Breast epithelium (tissue), 4 donors: ENCODE measurements around the gene SYT3. TPM values are rescaled to one million over a fixed set of nuclear protein-coding genes. Genes with fewer than 3 reads are reported as not detected.

Experiments
- DNase-seq, 2 donors: peaks; one replicate each; pipeline ENCODE4 v3.0.0-alpha.2; 2019; ENCODE audit warnings: low spot score in 2 of 2
- H3K27ac ChIP-seq, 2 donors: fragments of 200-600 bp; sonication (generic) in 1 of 2; one replicate each; pipeline ENCODE4 v1.5.1; 2016 to 2019; ENCODE audit warnings: mild to moderate bottlenecking in 1 of 2
- H3K27me3 ChIP-seq, 2 donors: fragments of 200-600 bp; sonication (generic) in 1 of 2; one replicate each; pipeline versions ENCODE4 v1.5.1 to v1.6.0; 2017 to 2019; ENCODE audit warnings: control low read depth in 1 of 2, mild to moderate bottlenecking in 1 of 2
- H3K36me3 ChIP-seq: fragments of 200-600 bp; one replicate; pipeline ENCODE4 v1.5.1; 2019
- H3K4me1 ChIP-seq, 2 donors: fragments of 200-600 bp; sonication (generic); one replicate each; pipeline ENCODE4 v1.5.1; 2016 to 2019; ENCODE audit warnings: control low read depth in 1 of 2
- H3K4me3 ChIP-seq, 3 donors: fragments of 200-600 bp; sonication (generic); 1 replicate in 2 of 3; 2 replicates in 1 of 3; pipeline ENCODE4 v1.5.1; 2016 to 2019; ENCODE audit warnings: mild to moderate bottlenecking in 3 of 3, moderate library complexity in 2 of 3
- H3K9me3 ChIP-seq, 2 donors: fragments of 200-600 bp; sonication (generic) in 1 of 2; one replicate each; pipeline ENCODE4 v1.5.1; 2016 to 2019; ENCODE audit warnings: control low read depth in 1 of 2
- POLR2A ChIP-seq: fragments of 450-650 bp; IDR thresholded peaks from one replicate; pipeline ENCODE4 v1.6.1; 2016; ENCODE audit warnings: antibody characterized with exemption, mild to moderate bottlenecking, moderate library complexity
- POLR2AphosphoS5 ChIP-seq, 3 donors: sonication (generic); formaldehyde crosslinking; IDR thresholded peaks; one replicate each; pipeline ENCODE4 v1.6.1; 2017; ENCODE audit warnings: antibody characterized with exemption in 3 of 3
- intact Hi-C: fragments of 100-400 bp; cut with DNase I; formaldehyde crosslinking; loops from one replicate; pipeline ENCODE4 v1.15.1; 2023; ENCODE audit warnings: low total_unique reads
- total RNA-seq, 3 donors: library from RNA; depleted of rRNA; stranded (reverse); fragments of >200 nt; gene quantifications; one replicate each; pipeline ENCODE4 v1.1.0, GENCODE V29; 2016
- TF ChIP-seq, protein P1 (sequence below), 3 donors: fragments of 450-650 bp; IDR thresholded peaks; one replicate each; pipeline ENCODE4 v1.5.1; 2016 to 2017; ENCODE audit warnings: antibody characterized with exemption in 3 of 3, mild to moderate bottlenecking in 3 of 3, moderate library complexity in 3 of 3

Gene SYT3
- total RNA-seq, 3 donors from 2014 or later, result 0.33 to 1.3 TPM; not detected in 1

GRCh38 chr19:50649433-50650391 is 10.0 kb upstream of the SYT3 start, which contains the start of gene C19orf81:
C19orf81 (plus strand) TSS chr19:50649445; CDS start chr19:50649445, 0 bp downstream.
- intact Hi-C loops, result no loop called here
- TF ChIP-seq, protein P1, sequence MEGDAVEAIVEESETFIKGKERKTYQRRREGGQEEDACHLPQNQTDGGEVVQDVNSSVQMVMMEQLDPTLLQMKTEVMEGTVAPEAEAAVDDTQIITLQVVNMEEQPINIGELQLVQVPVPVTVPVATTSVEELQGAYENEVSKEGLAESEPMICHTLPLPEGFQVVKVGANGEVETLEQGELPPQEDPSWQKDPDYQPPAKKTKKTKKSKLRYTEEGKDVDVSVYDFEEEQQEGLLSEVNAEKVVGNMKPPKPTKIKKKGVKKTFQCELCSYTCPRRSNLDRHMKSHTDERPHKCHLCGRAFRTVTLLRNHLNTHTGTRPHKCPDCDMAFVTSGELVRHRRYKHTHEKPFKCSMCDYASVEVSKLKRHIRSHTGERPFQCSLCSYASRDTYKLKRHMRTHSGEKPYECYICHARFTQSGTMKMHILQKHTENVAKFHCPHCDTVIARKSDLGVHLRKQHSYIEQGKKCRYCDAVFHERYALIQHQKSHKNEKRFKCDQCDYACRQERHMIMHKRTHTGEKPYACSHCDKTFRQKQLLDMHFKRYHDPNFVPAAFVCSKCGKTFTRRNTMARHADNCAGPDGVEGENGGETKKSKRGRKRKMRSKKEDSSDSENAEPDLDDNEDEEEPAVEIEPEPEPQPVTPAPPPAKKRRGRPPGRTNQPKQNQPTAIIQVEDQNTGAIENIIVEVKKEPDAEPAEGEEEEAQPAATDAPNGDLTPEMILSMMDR (IDR thresholded peaks at IDR 0.05), result no peak
- no peak for TF ChIP-seq POLR2A
- no peaks in the 10 kb centered on the region for H3K4me1 ChIP-seq
- H3K27ac ChIP-seq, result no peak within 1 kb of the TSS
- no peaks in the 10 kb centered on the region for H3K9me3 ChIP-seq
- no peak for DNase-seq
- peaks cover 0 to 66% of the 10 kb centered on the region in 2 donors for H3K27me3 ChIP-seq
- no peak within 1 kb of the TSS for H3K4me3 ChIP-seq
- H3K36me3 ChIP-seq, result no peaks in the 10 kb centered on the region

DNA sequence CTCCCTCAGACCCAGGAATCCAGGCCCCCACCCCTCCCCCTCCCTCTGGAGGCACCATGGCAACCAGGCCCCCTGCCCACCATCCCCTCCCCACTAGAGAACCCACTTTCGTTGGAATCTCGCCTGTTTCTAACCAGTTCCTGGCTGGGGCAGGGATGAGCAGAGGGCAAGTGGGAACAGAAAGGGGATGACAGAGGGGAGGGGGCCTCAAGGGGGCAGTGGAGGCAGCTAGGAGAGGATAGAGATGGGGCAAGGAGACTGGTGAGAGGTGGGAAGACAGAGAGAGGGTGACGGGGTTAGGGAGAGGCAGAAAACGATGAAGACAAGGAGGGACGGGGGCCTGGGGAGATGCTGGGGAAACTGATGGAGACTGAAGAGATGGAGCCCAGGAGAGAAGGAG is 9.0 kb upstream of the SYT3 start:
- Histone ChIP-seq H3K27me3 (peaks cover 0 to 71% of the 10 kb centered on the region in 2 donors), H3K4me1 (no peaks in the 10 kb centered on the region), H3K36me3 (no peaks in the 10 kb centered on the region), H3K27ac (no peak overlapping the region), H3K4me3 (no peak overlapping the region), H3K9me3 (no peaks in the 10 kb centered on the region)
- TF ChIP-seq, protein P1 (IDR thresholded peaks at IDR 0.05), result no peak
- TF ChIP-seq POLR2AphosphoS5 (IDR thresholded peaks at IDR 0.05), result no peak
- no peak for DNase-seq
- intact Hi-C loops, result no loop called here

- no peak overlapping the region for H3K27ac ChIP-seq
- TF ChIP-seq POLR2AphosphoS5 (IDR thresholded peaks at IDR 0.05) (no peak), POLR2A (no peak)
- TF ChIP-seq, protein P1 (IDR thresholded peaks at IDR 0.05), result no peak
- no peaks in the 10 kb centered on the region for H3K9me3 ChIP-seq
- intact Hi-C loops, result no loop called here
- no peak overlapping the region for H3K4me3 ChIP-seq
- H3K27me3 ChIP-seq, result peaks cover 0 to 68% of the 10 kb centered on the region in 2 donors
- H3K36me3 ChIP-seq, result no peaks in the 10 kb centered on the region
- no peak for DNase-seq
- H3K4me1 ChIP-seq, result no peaks in the 10 kb centered on the region
These were observed 8.4 kb upstream of the SYT3 start for GRCh38 chr19:50647879-50648615.

DNA sequence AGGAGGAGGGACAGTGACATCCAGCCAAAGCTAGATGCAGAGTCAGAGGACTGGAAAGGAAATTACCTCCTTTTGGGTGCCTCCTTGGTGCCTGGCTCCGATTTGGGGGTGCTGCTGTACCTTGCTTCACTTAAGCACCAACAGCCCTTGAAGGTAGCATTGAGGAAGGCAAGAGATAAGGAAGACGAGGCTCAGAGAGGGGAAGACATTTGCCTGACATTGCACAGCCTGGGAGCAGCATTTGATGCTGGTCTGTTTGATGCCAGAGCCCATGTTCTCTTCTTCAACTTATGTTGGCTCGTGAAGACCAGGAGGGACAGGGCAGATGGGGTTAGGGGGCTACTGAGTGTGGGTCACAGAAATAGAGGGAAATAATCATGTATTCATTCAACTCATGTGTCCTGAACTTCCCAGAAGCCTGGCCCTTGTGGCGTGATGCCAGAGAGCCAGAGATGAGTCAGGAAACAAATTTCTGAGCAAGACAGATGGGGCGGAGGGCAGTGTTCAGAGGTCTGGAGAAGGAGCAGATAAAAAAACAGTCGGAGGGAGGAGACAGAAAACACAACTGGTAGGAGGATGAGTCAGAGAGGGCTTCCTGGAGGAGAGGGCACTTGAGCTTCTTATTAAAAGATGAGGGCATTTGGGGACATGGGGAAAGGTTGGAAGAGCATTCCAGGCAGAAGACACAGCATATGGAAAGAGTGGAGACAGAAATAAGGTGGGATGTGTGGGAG is 6.6 kb upstream of the SYT3 start:
- H3K4me1 ChIP-seq, result no peaks in the 10 kb centered on the region
- intact Hi-C loops, result no loop called here
- no peak overlapping the region for H3K27ac ChIP-seq
- H3K9me3 ChIP-seq, result no peaks in the 10 kb centered on the region
- TF ChIP-seq POLR2A (no peak), POLR2AphosphoS5 (IDR thresholded peaks at IDR 0.05) (no peak)
- TF ChIP-seq, protein P1 (IDR thresholded peaks at IDR 0.05), result no peak
- H3K27me3 ChIP-seq, result peaks cover 0 to 63% of the 10 kb centered on the region in 2 donors
- H3K4me3 ChIP-seq, result no peak overlapping the region
- DNase-seq, result no peak
- H3K36me3 ChIP-seq, result no peaks in the 10 kb centered on the region
